HG03520 (cell line): ENCODE data around the gene DEFB128.
"Not testable (repeated sequence)": the region's sequence is repeated elsewhere in the genome, so short reads cannot be mapped to it uniquely, and the experiment has no call there.

Experiments
- ATAC-seq: cut with Tn5 transposase; IDR thresholded peaks from one replicate; pipeline ENCODE4 v1.9.1; 2021; ENCODE audit warnings: mild to moderate bottlenecking, moderate library complexity; ENCODE audit not compliant: unreplicated experiment

The DEFB128 gene

DNA sequence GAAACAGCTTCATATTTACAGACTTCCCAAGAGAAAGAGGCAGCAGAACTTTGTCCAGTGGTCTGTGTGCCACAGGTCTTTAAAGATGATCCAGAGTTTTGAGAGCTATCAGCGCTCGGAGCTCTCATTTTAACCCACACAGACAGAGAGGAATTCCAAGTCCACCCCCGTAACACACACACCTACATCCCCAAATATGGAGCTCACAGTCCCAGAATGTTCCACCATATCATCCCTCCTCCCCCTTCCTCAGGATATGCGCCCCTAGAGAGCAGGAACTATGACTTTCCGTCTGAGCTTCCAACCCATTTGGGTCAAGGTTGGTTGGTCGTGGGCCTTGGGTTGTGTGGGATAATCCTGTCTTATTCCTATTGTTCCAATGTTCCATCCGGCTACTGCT lies at the start of gene DEFB128:
Gene DEFB128 (minus strand): TSS at position 101 of the 400 bp plus-strand sequence. CDS start 88 bp downstream, at position 13.
- ATAC-seq, result no peak

DNA sequence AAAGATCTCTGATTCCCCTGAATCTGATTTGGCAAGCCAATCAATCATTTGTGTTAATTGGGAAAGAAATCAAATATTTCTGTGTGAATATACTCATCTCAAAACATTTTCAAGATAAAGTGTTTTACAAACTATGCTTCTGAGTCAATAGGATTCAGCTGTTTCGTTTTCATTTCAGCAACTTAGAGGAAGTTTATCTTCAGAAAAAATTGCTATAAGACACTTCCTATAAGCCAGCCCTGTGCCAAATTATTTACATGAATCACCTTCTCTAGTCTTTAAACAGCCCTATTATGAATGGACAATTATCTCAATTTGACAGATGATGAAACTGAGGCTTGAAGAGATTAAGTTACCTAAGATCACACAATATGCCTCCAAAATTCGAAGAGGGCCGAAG lies 48.4 kb upstream of the DEFB128 start:
- ATAC-seq, result peak; percentile 46

DNA sequence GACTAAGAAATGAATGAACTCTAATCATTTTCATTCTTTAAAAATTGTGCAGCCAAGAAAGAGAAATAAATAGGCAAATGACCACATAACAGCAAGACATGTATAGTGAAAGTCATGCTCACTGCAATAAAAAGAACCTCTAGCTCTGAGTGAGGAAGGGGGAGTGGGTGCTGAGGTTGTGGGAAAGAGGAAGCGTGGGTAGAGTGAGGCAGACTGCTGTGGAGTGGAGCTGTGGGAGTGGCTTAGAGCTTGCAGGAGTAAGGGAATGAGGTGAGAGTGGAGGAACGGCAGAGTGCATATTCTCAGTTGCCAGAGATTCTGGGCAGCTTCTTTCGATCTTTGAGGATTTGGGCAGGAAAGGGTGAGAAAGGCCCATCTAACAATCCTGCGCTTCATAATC lies 48.0 kb upstream of the DEFB128 start:
- ATAC-seq, result peak; percentile 24

DNA sequence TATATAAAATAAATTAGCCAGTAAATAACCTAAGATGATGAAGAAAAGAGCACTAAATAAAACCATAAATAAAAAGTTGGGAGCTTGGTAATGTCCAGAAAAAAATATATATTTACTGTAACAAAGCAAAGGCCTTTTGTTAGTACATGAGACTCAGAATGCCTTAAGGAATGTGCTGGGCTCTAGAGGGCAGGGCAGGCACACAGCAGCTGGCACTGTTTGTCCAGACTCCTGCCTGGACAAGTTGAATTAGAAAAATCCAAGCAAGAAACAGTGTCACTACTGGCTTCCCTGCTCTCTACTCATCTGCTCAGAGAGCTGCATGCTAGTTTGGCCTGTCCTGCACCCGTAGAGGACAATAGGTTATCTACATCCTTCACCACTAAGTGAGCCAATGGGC lies 46.4 kb upstream of the DEFB128 start:
- no peak for ATAC-seq

DNA sequence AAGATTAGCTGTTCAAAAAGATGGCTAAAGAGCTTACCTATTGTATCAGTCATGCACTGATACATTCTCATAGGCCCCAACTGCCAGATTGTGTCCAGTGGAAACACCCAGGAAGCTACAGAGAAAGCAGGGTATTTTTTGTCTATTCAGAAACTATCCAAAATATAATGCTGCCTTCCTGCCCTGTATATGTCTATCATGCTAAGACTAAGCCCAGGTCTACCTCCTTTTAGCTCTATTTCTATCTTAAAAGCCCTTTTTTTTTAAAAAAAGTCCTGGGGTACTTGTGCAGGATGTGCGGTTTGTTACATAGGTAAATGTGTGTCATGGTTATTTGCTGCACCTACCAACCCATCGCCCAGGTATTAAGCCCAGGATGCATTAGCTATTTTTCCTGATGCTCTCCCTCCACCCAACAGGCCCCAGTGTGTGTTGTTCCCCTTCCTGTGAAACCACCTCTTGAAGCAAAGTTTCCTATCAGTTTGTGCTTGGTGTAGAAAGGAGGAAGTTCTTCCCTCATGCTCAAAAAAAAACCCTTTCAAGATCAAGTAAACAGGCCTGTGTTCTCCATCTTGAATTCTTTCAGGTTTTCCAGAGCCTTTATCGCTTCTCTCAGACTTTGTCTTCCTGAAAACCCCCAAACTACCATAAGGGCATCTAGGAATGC lies 38.1 kb upstream of the DEFB128 start:
- ATAC-seq, result no peak

DNA sequence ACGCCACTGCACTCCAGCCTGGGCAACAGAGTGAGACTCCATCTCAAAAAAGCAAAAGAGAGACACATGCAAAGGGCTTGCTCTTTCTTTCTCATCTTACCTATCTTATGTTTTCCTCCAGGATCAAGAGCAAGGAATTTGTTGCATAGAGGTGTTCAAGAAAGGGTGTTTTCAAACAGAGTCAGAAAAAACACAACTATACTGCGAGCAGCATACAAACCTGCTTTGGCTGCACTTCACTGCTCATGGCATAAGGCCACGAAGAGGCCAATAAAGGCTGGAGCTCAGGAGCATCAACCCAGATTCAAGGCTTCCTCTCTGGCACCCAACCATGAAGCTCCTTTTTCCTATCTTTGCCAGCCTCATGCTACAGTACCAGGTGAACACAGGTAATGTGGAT lies 37.4 kb upstream of the DEFB128 start, which contains the start of gene DEFB129:
Gene DEFB129 (plus strand): TSS at position 301 of the 400 bp plus-strand sequence. CDS start 31 bp downstream, at position 332.
- ATAC-seq, result no peak

DNA sequence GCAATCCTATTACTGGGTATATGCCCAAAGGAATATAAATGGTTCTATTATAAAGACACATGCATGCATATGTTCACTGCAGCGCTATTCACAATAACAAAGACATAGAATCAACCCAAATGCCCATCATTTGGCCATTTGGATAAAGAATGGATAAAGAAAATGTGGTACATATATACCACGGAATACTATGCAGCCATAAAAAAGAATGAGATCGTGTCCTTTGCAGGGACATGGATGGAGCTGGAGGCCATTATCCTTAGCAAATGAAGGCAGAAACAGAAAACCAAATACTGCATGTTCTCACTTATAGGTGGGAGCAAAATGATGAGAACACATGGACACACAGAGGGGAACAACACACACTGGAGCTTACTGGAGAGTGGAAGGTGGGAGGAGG lies 36.4 kb upstream of the DEFB128 start:
- not testable (repeated sequence) for ATAC-seq

DNA sequence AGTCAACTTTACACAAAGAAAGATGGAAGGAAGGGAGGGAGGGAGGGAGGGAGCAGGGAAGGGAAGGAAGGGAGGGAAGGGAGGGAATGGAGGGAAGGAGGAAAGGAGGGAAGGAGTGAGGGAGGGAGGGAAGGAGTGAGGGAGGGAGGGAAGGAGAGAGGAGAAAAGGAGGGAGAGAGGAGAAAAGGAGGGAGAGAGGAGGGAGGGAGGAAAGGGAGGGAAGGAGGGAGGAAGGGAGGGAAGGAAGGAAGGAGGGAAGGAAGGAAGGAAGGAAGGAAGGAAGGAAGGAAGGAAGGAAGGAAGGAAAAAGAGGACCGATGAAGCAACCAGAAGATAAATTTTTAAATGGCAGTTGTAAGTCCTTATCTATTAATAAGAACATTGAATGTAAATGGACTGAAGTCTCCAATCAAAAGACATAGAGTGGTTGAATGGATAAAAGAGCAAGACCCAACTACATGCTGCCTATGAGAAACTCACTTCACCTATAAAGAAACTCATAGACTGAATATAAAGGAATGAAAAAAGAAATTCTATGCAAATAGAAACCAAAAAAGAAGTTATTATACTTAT lies 31.8 kb upstream of the DEFB128 start:
- no peak for ATAC-seq

DNA sequence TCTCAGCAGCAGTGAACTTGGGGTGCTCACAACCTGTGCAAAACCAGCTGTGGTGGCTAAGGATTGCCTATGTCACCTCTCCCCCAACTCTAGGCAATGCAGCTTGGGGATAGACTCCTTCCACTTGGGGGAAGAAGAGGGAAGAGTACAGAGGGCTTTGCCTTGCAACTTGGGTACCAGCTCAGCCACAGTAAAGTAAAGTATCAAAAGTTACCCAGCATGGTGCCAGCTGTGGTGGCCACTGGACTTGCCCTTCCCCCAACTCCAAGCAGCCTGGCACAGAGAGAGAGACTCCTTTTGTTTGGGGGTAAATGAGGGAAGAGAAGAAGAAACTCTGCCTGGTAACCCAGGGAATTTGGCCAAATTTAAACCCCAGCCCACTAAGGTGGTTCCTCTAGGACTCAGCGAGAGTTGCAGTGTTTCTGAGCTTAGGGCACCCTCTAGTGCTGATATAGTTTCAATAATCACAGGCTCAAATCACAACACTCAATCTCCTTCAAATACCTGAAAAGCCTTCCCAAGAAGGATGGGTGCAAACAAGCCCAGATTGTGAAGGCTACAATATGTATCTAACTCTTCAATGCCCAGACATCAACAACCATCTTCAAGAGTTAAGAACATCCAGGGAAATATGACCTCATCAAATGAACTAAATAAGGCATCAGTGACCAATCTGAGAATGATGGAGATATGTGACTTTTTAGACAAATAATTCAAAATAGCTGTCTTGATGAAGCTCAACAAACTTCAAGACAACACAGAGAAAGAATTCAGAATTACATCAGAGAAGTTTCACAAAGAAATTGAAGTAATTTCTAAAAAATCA lies 30.0 kb upstream of the DEFB128 start:
- no peak for ATAC-seq

DNA sequence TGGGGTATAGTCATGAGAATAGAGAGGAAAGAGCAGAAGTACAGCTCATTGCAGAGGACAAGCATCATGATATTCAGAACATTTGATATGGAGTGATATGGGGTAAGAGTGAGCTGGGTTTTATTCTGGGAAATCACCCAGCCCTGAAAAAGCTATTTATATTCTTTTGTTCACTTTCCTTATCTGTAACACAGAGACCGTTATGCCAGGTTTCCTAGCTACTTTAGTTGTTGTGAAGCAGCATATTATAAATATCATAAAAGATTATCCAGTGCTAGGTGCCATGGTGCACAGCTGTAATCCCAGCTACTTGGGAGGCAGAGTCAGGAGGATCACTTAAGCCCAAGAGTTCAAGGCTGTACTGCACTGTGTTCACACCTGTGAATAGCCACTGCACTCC lies 27.8 kb upstream of the DEFB128 start:
- no peak for ATAC-seq

DNA sequence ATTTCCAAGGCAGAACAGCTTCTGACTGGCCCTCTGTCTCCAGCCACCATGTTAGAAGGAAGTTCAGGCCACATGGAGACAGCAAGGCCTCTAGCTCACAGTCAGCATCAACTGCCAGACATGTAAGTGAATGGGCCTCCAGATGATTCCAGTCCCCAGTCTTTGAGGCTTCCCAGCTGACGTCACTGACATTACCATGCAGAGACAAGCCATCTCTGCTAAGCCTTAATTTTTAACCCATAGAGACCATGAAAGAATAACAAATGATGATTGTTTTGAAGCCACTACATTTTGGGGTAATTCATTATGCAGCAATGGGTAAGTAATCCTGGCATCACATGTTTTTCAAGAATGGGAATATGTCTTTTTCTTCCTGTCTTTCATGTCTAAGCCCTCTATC lies 26.3 kb upstream of the DEFB128 start:
- no peak for ATAC-seq

DNA sequence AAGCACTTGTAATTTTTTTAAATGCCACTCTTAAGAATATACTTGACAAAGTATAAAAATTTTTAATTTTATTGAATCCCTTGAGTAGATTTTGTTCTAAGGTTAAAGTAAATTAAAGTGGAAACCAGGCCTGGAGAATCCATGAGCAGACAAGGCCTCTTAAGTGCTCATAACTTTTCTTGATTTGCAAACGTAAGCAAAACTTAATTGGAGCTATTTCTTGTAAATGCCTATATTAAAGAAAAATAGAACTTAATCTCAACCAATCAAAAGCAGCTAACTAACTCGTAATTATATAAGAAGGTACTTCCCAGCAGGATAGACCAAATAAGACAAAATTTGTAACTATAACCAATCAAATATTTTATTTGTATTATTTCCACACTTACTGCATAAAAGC lies 24.9 kb upstream of the DEFB128 start:
- no peak for ATAC-seq

DNA sequence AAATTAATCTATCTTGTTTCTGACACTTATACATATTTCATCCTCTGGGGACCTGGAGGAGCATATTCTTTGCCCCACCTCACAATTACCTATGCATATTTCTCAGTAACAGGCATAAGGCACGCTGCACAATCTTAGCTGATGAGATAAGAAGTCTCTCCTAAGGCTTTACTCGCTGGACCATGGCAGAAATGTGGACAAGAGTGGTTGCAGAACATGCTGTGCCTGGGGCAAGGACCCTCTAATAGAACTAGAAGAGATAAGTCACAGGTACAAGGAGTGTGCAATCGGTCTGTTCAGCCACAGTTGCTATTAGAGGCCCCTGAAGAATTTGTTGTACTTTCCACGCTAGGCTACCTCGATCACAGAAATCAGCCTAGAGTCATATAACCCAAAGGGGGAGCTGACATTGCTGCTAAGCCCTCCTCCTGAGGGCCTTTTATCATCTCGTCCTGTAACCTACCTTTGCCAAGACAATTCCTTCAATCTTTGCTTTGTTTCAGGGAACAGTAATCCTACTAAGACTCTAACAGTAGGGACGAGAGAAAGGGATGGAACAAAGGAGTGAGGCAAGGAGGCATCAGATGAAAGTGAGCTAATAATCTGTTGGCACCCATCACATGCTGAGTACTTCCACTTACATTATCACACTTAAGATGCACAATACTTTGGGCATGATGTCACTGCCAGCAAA lies 21.4 kb upstream of the DEFB128 start:
- ATAC-seq, result no peak

DNA sequence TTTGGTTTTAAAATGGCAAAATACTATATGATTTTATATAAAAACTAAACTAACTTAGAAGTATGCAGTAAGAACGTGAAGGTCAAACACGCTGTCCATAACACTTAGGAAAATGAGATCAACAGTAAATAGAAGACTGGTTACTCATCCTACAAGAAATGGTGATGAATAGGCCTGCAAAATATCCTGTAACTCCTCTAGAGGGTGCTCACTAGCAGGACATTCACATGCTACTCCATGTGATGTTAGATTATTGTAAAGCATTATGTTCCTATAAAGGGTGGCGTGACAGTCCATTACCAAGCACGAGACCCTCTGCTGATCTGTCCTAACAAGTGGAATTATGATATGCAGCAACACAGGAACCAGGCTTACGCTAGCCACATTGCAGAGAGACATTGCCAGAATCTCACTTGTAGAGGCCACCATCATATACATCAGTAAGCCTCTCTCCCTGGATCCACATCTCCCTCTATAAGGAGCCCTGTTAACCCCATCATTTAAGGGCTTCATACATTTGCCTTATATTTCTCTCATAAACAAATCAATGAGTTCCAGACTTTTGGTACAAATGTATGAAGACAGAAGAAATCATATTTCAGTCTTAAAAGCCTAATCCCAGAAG lies 19.5 kb upstream of the DEFB128 start:
- no peak for ATAC-seq

DNA sequence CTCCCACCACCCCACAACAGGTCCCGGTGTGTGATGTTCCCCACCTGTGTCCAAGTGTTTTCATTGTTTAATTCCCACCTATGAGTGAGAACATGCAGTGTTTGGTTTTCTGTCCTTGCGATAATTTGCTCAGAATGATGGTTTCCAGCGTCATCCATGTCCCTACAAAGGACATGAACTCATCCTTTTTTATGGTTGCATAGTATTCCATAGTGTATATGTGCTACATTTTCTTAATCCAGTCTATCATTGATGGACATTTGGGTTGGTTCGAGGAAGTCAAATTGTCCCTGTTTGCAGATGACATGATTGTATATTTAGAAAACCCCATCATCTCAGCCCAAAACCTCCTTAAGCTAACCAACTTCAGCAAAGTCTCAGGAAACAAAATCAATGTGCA lies 14.1 kb upstream of the DEFB128 start:
- ATAC-seq, result not testable (repeated sequence)

DNA sequence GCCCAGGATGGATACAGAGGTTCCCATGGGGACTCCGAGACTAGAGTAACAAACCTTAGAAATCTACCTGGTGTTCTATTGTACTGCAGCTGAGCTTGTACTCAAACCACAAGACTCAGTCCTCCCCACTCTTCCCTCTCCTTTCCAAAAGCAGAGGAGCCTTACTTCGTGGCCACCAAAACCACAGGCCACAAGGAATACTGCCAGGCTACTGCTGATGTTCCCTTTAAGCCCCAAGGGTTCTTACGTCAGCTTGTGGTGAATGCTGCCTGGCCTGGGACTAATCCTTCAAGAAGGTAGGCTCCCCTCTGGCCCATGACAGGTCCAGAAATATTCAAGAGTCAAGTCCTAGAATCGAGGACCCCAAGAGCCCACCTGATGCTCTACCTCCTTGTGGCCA lies 10.5 kb upstream of the DEFB128 start:
- ATAC-seq, result no peak

DNA sequence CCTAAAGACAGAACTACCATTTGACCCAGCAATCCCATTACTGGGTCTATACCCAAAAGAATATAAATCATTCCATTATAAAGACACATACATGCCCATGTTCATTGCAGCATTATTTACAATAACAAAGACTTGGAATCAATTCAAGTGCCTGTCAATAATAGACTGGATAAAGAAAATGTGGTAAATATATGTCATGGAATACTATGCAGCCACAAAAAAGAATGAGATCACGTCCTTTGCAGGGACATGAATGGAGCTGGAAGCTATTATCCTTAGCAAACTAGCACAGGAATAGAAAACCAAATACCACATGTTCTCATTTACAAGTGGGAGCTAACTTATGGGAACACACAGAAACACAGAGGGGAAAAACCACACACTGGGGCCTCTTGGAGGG lies 8.7 kb upstream of the DEFB128 start:
- no peak for ATAC-seq

DNA sequence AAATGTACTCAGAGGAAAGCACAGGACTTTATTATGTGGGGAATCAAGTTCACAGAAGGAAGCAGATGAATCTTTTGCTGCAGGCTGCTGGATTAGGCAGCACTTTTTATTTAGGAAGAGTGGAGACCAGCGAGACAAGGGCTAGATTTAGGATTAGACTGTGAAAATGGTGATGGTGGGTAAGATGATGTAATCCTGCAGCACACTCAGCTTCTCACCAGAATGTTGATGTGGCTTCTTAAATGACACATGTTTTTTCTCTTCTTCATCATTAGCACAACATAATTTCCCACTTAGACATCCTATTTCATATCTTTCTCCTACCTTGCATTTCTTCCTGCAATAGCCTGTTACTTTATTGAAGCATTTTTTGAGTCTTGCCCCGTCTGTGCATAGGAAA lies 1.8 kb downstream of the DEFB128 start:
- no peak for ATAC-seq

DNA sequence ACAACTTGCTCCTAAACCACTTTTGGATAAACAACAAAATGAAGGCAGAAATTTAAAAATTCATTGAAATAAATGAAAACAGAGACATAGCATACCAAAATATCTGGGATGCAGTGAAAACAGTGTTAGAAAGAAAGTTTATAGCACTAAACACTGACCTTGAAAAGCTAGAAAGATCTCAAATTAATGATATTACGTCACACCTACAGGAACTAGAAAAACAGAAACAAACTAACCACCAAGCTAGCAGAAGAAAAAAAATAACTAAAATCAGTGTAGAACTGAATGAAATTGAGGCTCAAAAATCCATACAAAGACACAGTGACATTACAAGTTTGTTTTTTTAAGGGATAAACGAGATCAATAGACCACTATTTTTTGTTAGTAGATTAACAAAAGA lies 5.2 kb downstream of the DEFB128 start:
- no peak for ATAC-seq

DNA sequence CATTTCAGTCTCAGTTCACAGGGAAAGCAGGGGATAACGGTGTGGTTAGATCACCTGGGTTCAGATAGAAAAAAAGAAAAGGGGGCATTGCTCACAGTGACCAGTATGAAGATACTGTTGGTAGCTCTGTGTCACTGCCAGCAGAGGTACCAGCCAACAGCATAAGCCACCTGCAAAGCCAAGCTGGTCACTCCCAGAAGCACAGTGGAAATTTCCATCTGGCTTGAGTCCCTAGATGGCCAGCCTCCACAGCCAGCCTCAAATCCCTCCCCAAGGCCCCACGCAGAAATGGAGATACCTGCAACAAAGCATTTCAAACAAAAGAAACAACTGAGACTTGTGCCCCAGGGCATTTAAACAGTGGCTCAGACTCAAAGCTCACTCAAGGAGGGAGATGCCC lies 20.6 kb downstream of the DEFB128 start:
- ATAC-seq, result no peak

DNA sequence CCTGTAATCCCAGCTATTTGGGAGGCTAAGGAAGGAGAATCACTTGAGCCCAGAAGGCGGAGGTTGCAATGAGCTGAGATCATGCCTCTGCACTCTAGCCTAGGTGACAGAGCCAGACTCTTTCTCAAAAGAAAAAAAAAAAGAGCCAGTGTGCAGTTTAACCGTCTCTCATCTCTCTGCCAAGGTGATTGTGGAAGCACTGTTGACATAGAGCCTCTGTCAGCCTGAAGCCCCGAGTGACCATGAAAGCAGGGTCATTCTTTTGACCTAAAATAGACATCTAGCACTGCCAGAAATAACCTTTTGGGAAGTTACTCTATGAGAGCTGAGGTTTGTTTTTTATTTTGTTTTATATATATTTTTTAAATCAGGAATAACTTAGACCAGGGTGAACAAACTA lies 24.9 kb downstream of the DEFB128 start:
- ATAC-seq, result no peak
